ENCODE data around the gene INO80E. TPM values are rescaled to one million over a fixed set of nuclear protein-coding genes. Genes with fewer than 3 reads are reported as not detected.
A peak's percentile ranks its signal among the peaks of the same experiment; 100 is the strongest.

INO80E gene
- total and polyA plus RNA-seq, 2 of the 8 experiments (the other 6 are each of a cell fraction or from before 2014, with no cell fraction given) = 43.0 to 91.2 TPM

GRCh38 chr16:29973384-29974246 is 22.4 kb upstream of the INO80E start, which contains the start of gene TAOK2:
Gene TAOK2 (plus strand): TSS chr16:29973868. CDS start chr16:29977773, 3,905 bp downstream.
- H2BK15ac ChIP-seq (ENCODE audit: low read length) = no peak within 1 kb of the TSS
- TF ChIP-seq, protein P1, sequence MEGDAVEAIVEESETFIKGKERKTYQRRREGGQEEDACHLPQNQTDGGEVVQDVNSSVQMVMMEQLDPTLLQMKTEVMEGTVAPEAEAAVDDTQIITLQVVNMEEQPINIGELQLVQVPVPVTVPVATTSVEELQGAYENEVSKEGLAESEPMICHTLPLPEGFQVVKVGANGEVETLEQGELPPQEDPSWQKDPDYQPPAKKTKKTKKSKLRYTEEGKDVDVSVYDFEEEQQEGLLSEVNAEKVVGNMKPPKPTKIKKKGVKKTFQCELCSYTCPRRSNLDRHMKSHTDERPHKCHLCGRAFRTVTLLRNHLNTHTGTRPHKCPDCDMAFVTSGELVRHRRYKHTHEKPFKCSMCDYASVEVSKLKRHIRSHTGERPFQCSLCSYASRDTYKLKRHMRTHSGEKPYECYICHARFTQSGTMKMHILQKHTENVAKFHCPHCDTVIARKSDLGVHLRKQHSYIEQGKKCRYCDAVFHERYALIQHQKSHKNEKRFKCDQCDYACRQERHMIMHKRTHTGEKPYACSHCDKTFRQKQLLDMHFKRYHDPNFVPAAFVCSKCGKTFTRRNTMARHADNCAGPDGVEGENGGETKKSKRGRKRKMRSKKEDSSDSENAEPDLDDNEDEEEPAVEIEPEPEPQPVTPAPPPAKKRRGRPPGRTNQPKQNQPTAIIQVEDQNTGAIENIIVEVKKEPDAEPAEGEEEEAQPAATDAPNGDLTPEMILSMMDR (IDR thresholded peaks at IDR 0.05; ENCODE audit: control extremely low read depth in 1 of 3, insufficient read depth in 1 of 3, low read depth in 1 of 3, low read length in 3 of 3) = no peak
- TF ChIP-seq TCF12 (IDR thresholded peaks at IDR 0.05; ENCODE audit: low read depth, low read length) (no peak), ATF3 (IDR thresholded peaks at IDR 0.05; ENCODE audit: insufficient read depth, low read depth, low read length) (no peak), SP2 (IDR thresholded peaks at IDR 0.05; ENCODE audit: low read length) (no peak), PHF8 (conservative IDR thresholded peaks at IDR 0.05; ENCODE audit: low read depth, low read length) (peak; percentile 54; the same call in 1 of the 2 replicates), CBX5 (IDR thresholded peaks at IDR 0.05; ENCODE audit: low read depth, low read length) (no peak), SP1 (IDR thresholded peaks at IDR 0.05; ENCODE audit: low read depth, low read length) (peak; percentile 19; the same call in 1 of the 2 replicates)

More at GRCh38 chr16:29973384-29974246, 22.4 kb upstream of the INO80E start, which contains the start of gene TAOK2:
- POLR2A ChIA-PET (ENCODE audit: partially characterized antibody) = interaction anchor here (0.6 to 3.4 kb wide), 17 partner anchors 9 to 1012 kb away, joined by 3 to 33 read pairs (median 4); partner anchors contain the start of genes ALDOA, HIRIP3, INO80E and QPRT
- Histone ChIP-seq H3K36me3 (ENCODE audit: control insufficient read depth in 2 of 4, insufficient read depth in 4 of 4, low read length in 3 of 4) (peaks cover 4 to 20% (median 13%) of the 10 kb centered on the region in 4 experiments), H3K4me1 (replicated peaks in 1 of 4; ENCODE audit: control insufficient read depth in 3 of 4, insufficient read depth in 4 of 4, low read length in 3 of 4) (peaks cover 4 to 20% (median 7%) of the 10 kb centered on the region in 4 experiments), H4K20me1 (replicated peaks in 1 of 2; ENCODE audit: control insufficient read depth in 1 of 2, insufficient read depth in 2 of 2, low read length in 2 of 2) (peaks cover 2 to 18% of the 10 kb centered on the region in 2 experiments), H3K23me2 (ENCODE audit: low read depth, low read length) (peaks cover 7% of the 10 kb centered on the region; the same call in 1 of the 2 replicates), H3K79me1 (ENCODE audit: low read depth, low read length) (peaks cover 22% of the 10 kb centered on the region), H3K9me3 (ENCODE audit: insufficient read depth in 2 of 2, low read depth in 1 of 2, low read length in 1 of 2) (peaks cover 11% of the 10 kb centered on the region in 2 experiments), H2BK20ac (ENCODE audit: low read length) (no peak within 1 kb of the TSS), H4K91ac (replicated peaks; ENCODE audit: insufficient read length, low read length) (no peak within 1 kb of the TSS), H2AK5ac (ENCODE audit: low read depth, low read length) (no peak within 1 kb of the TSS), H2BK120ac (replicated peaks; ENCODE audit: low read depth, low read length) (no peak within 1 kb of the TSS), H3K4ac (replicated peaks; ENCODE audit: insufficient read length, low read depth, low read length) (no peak within 1 kb of the TSS), H2BK12ac (ENCODE audit: low read depth, low read length) (no peak within 1 kb of the TSS), H3K9ac (replicated peaks in 1 of 4; ENCODE audit: extremely low read depth in 1 of 4, low read depth in 3 of 4, low read length in 3 of 4) (peak within 1 kb of the TSS; percentile 45 to 77 (median 69)), H2AFZ (ENCODE audit: low read length) (0 out of 2 replicates have a peak within 1 kb of the TSS, but pooled peaks have one; percentile 36), H4K8ac (ENCODE audit: extremely low read depth, insufficient read depth, low read length) (peak within 1 kb of the TSS; percentile 90), H3K14ac (ENCODE audit: insufficient read length) (no peak within 1 kb of the TSS), H3K79me2 (ENCODE audit: control insufficient read depth in 1 of 2, insufficient read depth in 2 of 2, low read length in 2 of 2) (peaks cover 9 to 34% of the 10 kb centered on the region in 2 experiments), H3K27me3 (replicated peaks in 1 of 4; ENCODE audit: control insufficient read depth in 3 of 4, extremely low read depth in 1 of 4, insufficient read depth in 3 of 4, low read length in 3 of 4) (peaks cover 2 to 10% (median 9%) of the 10 kb centered on the region in 4 experiments), H2BK5ac (ENCODE audit: low read depth, low read length) (no peak within 1 kb of the TSS), H3K4me3 (ENCODE audit: extremely low read depth in 1 of 4, insufficient read depth in 2 of 4, low read depth in 3 of 4, low read length in 4 of 4) (peak within 1 kb of the TSS; percentile 80 to 90 (median 85)), H3K18ac (ENCODE audit: extremely low read depth, low read length) (peak within 1 kb of the TSS; percentile 97), H3K23ac (ENCODE audit: insufficient read length) (no peak within 1 kb of the TSS), H3K4me2 (ENCODE audit: insufficient read depth in 1 of 2, low read depth in 2 of 2, low read length in 2 of 2) (peak within 1 kb of the TSS; percentile 72 to 85), H3K56ac (replicated peaks; ENCODE audit: insufficient read length, low read depth, low read length) (peak within 1 kb of the TSS; percentile 59), H4K5ac (ENCODE audit: insufficient read length, low read depth, low read length) (peak within 1 kb of the TSS; percentile 74), H3K27ac (ENCODE audit: low read depth, low read length) (peak within 1 kb of the TSS; percentile 55; the same call in 1 of the 2 replicates)
- 3% methylated on average over 42 of the region's 75 CpGs; no CpG with 5 or more reads in 1 of the 2 experiments for WGBS, 2 experiments (ENCODE audit: extremely low coverage in 1 of 2, insufficient coverage in 1 of 2, insufficient read length in 1 of 2, insufficient replicate concordance in 2 of 2, low coverage in 1 of 2, low lambda C conversion rate in 2 of 2, missing lambda C conversion rate in 1 of 2)
- DNase-seq (ENCODE audit: low read depth in 1 of 2, low spot score in 2 of 2) (peak; percentile 99 to 100), FAIRE-seq (no peak)
- CTCF ChIA-PET (ENCODE audit: partially characterized antibody) = interaction anchor here (0.6 to 3.7 kb wide), 10 partner anchors 12 to 144 kb away, joined by 3 to 12 read pairs (median 4); partner anchors contain the start of genes SEZ6L2, TLCD3B and TMEM219
